ENCODE measurements around the gene CTBP1.
A peak's percentile ranks its signal among the peaks of the same experiment; 100 is the strongest.

CTBP1 gene

GRCh38 chr4:1285151-1285789 lies 36.3 kb upstream of the CTBP1 start:
- no peak for DNase-seq (ENCODE audit: insufficient read length, low spot score)
- no peak for FAIRE-seq
- TF ChIP-seq POU2F2 (IDR thresholded peaks at IDR 0.05; ENCODE audit: low read depth, low read length) (no peak), TAF1 (IDR thresholded peaks at IDR 0.05; ENCODE audit: low read depth, low read length) (no peak)

- DNase-seq (ENCODE audit: insufficient read length, low spot score) = no peak
- FAIRE-seq = no peak
- no peak for TF ChIP-seq POLR2AphosphoS5 (IDR thresholded peaks at IDR 0.05; ENCODE audit: low read depth, low read length)
- TF ChIP-seq POU2F2 (IDR thresholded peaks at IDR 0.05; ENCODE audit: low read depth, low read length) = no peak
- no peak for TF ChIP-seq SPI1 (IDR thresholded peaks at IDR 0.05; ENCODE audit: low read depth, low read length)
- TF ChIP-seq POLR2A (IDR thresholded peaks at IDR 0.05; ENCODE audit: low read depth, low read length) = no peak
- no peak for TF ChIP-seq TAF1 (IDR thresholded peaks at IDR 0.05; ENCODE audit: low read depth, low read length)
- TF ChIP-seq PAX5 (IDR thresholded peaks at IDR 0.05; ENCODE audit: insufficient read depth, low read length, severe bottlenecking) = no peak
Measured at GRCh38 chr4:1283711-1284110, 34.8 kb upstream of the CTBP1 start.

- no peak for DNase-seq (ENCODE audit: insufficient read length, low spot score)
- no peak for TF ChIP-seq PAX5 (IDR thresholded peaks at IDR 0.05; ENCODE audit: insufficient read depth, low read length, severe bottlenecking)
- no peak for TF ChIP-seq POLR2AphosphoS5 (IDR thresholded peaks at IDR 0.05; ENCODE audit: low read depth, low read length)
- FAIRE-seq = no peak
Measured at GRCh38 chr4:1279253-1279652, 30.3 kb upstream of the CTBP1 start.

DNA sequence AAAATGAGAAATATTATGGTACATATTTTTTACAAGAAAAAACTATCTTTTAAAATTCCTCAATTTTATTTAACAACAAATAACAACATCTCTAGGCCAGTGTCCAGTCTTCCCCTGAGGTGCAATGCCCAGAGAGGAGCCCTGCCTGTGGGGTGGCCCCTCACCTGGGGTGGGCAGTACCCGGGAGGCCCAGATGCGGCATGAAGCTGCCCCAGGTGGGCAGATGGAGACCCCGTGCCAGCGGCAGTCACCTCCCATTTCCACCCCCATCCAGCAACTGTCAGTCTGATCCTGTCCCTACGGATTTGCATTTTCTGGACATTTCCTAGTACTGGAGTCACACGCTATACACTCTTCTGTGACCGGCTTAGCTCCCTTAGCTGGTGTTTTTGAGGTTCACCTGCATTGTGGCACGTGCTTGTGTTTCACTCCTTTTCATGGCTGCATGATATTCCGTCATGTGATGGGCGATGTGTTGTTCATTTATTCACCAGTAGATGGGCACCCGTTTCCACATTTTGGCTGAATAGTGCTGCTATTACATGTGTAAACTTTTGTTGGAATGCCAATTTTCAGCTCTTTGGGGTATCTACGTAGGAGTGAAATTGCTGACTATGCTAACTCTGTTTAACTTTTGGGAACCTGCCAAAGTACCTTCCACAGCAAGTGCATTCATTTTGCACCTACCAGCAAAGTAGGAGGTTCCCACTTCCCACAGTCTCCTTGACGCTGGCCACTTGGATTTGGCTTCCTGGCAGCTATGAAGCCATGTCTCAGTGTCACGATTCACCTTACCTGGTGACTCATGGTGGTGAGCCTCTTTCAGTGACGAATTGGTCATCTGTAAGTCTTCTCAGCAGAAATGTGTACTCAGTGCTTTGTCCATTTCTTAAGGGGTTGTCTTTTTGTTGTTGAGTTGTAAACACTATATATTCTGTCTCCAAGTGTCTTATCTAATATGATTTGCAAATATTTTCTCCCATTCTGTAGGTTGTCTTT lies 29.0 kb upstream of the CTBP1 start:
- no peak for DNase-seq (ENCODE audit: insufficient read length, low spot score)
- TF ChIP-seq POU2F2 (IDR thresholded peaks at IDR 0.05; ENCODE audit: low read depth, low read length) = no peak
- no peak for TF ChIP-seq TAF1 (IDR thresholded peaks at IDR 0.05; ENCODE audit: low read depth, low read length)
- no peak for TF ChIP-seq POLR2A (IDR thresholded peaks at IDR 0.05; ENCODE audit: low read depth, low read length)
- no peak for TF ChIP-seq POLR2AphosphoS5 (IDR thresholded peaks at IDR 0.05; ENCODE audit: low read depth, low read length)
- TF ChIP-seq PAX5 (IDR thresholded peaks at IDR 0.05; ENCODE audit: insufficient read depth, low read length, severe bottlenecking) = no peak
- no peak for TF ChIP-seq SPI1 (IDR thresholded peaks at IDR 0.05; ENCODE audit: low read depth, low read length)
- FAIRE-seq = no peak

DNA sequence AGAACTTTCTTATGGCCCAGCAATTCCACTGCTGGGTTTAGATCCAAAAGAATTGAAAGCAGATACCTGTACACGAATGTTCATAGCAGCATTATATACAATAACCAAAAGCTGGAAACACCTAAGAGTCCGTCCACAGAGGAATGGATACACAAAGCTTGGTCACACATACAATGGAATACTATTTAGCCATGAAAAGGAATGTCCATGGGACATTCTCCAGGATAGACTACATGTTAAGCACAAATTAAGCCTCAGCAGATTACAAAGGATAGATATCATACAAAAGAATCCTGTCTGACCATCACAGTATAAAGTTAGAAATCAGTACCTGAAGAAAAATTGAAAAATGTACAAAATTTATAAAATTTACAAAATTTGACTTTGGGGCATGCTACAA lies 28.1 kb upstream of the CTBP1 start:
- FAIRE-seq (no peak), DNase-seq (ENCODE audit: insufficient read length, low spot score) (no peak)
- TF ChIP-seq POLR2AphosphoS5 (IDR thresholded peaks at IDR 0.05; ENCODE audit: low read depth, low read length) (no peak), PAX5 (IDR thresholded peaks at IDR 0.05; ENCODE audit: insufficient read depth, low read length, severe bottlenecking) (no peak), POLR2A (IDR thresholded peaks at IDR 0.05; ENCODE audit: low read depth, low read length) (no peak), TAF1 (IDR thresholded peaks at IDR 0.05; ENCODE audit: low read depth, low read length) (no peak), SPI1 (IDR thresholded peaks at IDR 0.05; ENCODE audit: low read depth, low read length) (no peak), POU2F2 (IDR thresholded peaks at IDR 0.05; ENCODE audit: low read depth, low read length) (no peak)

GRCh38 chr4:1274871-1275270 lies 25.9 kb upstream of the CTBP1 start:
- TF ChIP-seq POLR2A (IDR thresholded peaks at IDR 0.05; ENCODE audit: low read depth, low read length) (no peak), SPI1 (IDR thresholded peaks at IDR 0.05; ENCODE audit: low read depth, low read length) (no peak), PAX5 (IDR thresholded peaks at IDR 0.05; ENCODE audit: insufficient read depth, low read length, severe bottlenecking) (no peak), TAF1 (IDR thresholded peaks at IDR 0.05; ENCODE audit: low read depth, low read length) (no peak), POU2F2 (IDR thresholded peaks at IDR 0.05; ENCODE audit: low read depth, low read length) (no peak), POLR2AphosphoS5 (IDR thresholded peaks at IDR 0.05; ENCODE audit: low read depth, low read length) (no peak)
- FAIRE-seq = no peak

DNA sequence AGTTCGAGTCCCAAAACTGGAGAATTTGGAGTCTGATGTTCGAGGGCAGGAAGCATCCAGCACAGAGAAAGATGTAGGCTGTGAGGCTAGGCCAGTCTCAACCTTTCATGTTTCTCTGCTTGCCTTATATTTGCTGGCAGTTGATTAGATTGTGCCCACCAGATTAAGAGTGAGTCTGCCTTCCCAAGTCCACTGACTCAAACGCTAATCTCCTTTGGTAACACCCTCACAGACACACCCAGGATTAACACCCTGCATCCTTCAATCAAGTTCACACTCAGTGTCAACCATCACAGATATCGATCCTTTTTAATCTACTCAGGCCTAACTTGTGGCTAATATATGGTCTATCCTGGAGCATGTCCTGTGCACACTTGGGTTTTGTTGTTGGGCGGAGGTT lies 22.8 kb upstream of the CTBP1 start:
- DNase-seq (ENCODE audit: insufficient read length, low spot score) = no peak
- no peak for FAIRE-seq
- TF ChIP-seq POLR2A (IDR thresholded peaks at IDR 0.05; ENCODE audit: low read depth, low read length) (no peak), SPI1 (IDR thresholded peaks at IDR 0.05; ENCODE audit: low read depth, low read length) (no peak), TAF1 (IDR thresholded peaks at IDR 0.05; ENCODE audit: low read depth, low read length) (no peak), POLR2AphosphoS5 (IDR thresholded peaks at IDR 0.05; ENCODE audit: low read depth, low read length) (no peak), POU2F2 (IDR thresholded peaks at IDR 0.05; ENCODE audit: low read depth, low read length) (no peak), PAX5 (IDR thresholded peaks at IDR 0.05; ENCODE audit: insufficient read depth, low read length, severe bottlenecking) (no peak)

More at GRCh38 chr4:1274871-1275270, 25.9 kb upstream of the CTBP1 start:
- no peak for DNase-seq (ENCODE audit: insufficient read length, low spot score)

DNA sequence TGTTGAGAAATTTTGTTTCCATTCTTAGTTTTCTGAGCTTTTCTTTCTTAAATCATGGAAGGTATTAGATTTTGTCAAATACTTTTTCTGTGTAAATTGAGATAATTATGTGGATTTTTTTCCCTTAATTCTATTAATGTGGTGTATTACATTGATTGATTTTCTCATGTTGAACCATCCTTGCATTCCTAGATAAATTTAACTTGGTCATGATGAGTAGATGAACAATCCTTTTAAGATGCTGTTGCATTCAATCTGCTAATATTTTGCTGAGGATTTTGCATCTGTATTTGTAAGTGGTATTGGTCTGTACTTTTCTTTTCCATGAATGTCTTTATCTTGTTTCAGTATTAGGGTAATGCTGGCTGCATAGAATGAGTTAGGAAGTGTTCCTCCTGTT lies 20.3 kb upstream of the CTBP1 start:
- FAIRE-seq = peak; percentile 35
- TF ChIP-seq POU2F2 (IDR thresholded peaks at IDR 0.05; ENCODE audit: low read depth, low read length) = no peak
- no peak for TF ChIP-seq TAF1 (IDR thresholded peaks at IDR 0.05; ENCODE audit: low read depth, low read length)
- TF ChIP-seq SPI1 (IDR thresholded peaks at IDR 0.05; ENCODE audit: low read depth, low read length) = no peak
- TF ChIP-seq PAX5 (IDR thresholded peaks at IDR 0.05; ENCODE audit: insufficient read depth, low read length, severe bottlenecking) = no peak
- TF ChIP-seq POLR2A (IDR thresholded peaks at IDR 0.05; ENCODE audit: low read depth, low read length) = no peak
- no peak for TF ChIP-seq POLR2AphosphoS5 (IDR thresholded peaks at IDR 0.05; ENCODE audit: low read depth, low read length)
- no peak for DNase-seq (ENCODE audit: insufficient read length, low spot score)

- TF ChIP-seq SPI1 (IDR thresholded peaks at IDR 0.05; ENCODE audit: low read depth, low read length) (0 out of 2 replicates have a peak, but pooled peaks have one; percentile 17), POLR2A (IDR thresholded peaks at IDR 0.05; ENCODE audit: low read depth, low read length) (no peak), PAX5 (IDR thresholded peaks at IDR 0.05; ENCODE audit: insufficient read depth, low read length, severe bottlenecking) (no peak), TAF1 (IDR thresholded peaks at IDR 0.05; ENCODE audit: low read depth, low read length) (no peak), POLR2AphosphoS5 (IDR thresholded peaks at IDR 0.05; ENCODE audit: low read depth, low read length) (no peak), POU2F2 (IDR thresholded peaks at IDR 0.05; ENCODE audit: low read depth, low read length) (no peak)
- FAIRE-seq (peak; percentile 26), DNase-seq (ENCODE audit: insufficient read length, low spot score) (no peak)
Measured at GRCh38 chr4:1266881-1267763, 18.2 kb upstream of the CTBP1 start.

Data from GM12891 (cell line).